Measurements from ENCODE around the gene RAB4A.

DNA sequence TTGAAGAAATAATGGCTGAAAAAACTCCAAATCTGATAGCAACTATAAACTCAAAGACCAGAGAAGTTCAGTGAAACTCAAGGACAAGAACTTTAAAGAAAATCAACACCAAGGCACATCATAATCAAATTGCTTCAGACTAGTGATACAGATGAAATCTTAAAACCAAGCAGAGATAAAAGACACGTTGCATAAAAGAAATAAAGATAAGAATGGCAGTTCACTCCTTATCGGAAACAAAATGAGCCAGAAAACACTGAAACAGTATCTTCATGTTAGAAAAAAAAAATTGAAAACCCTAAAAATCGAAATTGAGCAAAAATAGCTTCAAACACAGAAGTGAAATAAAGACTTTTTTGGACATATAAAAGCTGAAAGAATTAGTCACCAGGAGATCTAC is 4.6 kb upstream of the RAB4A start:
- TF ChIP-seq ZNF624 (tag by site-specific recombination; IDR thresholded peaks at IDR 0.05) (no peak), SP7 (tag by site-specific recombination; IDR thresholded peaks at IDR 0.05) (no peak), OVOL3 (tag by site-specific recombination; IDR thresholded peaks at IDR 0.05) (no peak), ZBTB17 (tag by site-specific recombination; IDR thresholded peaks at IDR 0.05) (no peak), ZNF114 (tag by site-specific recombination; IDR thresholded peaks at IDR 0.05) (no peak), ZSCAN30 (tag by site-specific recombination; IDR thresholded peaks at IDR 0.05) (no peak), ZBTB1 (tag by site-specific recombination; IDR thresholded peaks at IDR 0.05) (no peak), ZNF426 (tag by site-specific recombination; IDR thresholded peaks at IDR 0.05) (no peak)
- TF ChIP-seq, protein P1, sequence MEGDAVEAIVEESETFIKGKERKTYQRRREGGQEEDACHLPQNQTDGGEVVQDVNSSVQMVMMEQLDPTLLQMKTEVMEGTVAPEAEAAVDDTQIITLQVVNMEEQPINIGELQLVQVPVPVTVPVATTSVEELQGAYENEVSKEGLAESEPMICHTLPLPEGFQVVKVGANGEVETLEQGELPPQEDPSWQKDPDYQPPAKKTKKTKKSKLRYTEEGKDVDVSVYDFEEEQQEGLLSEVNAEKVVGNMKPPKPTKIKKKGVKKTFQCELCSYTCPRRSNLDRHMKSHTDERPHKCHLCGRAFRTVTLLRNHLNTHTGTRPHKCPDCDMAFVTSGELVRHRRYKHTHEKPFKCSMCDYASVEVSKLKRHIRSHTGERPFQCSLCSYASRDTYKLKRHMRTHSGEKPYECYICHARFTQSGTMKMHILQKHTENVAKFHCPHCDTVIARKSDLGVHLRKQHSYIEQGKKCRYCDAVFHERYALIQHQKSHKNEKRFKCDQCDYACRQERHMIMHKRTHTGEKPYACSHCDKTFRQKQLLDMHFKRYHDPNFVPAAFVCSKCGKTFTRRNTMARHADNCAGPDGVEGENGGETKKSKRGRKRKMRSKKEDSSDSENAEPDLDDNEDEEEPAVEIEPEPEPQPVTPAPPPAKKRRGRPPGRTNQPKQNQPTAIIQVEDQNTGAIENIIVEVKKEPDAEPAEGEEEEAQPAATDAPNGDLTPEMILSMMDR (tag by site-specific recombination; IDR thresholded peaks at IDR 0.05): no peak
- TF ChIP-seq, protein P2, sequence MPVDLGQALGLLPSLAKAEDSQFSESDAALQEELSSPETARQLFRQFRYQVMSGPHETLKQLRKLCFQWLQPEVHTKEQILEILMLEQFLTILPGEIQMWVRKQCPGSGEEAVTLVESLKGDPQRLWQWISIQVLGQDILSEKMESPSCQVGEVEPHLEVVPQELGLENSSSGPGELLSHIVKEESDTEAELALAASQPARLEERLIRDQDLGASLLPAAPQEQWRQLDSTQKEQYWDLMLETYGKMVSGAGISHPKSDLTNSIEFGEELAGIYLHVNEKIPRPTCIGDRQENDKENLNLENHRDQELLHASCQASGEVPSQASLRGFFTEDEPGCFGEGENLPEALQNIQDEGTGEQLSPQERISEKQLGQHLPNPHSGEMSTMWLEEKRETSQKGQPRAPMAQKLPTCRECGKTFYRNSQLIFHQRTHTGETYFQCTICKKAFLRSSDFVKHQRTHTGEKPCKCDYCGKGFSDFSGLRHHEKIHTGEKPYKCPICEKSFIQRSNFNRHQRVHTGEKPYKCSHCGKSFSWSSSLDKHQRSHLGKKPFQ (tag by site-specific recombination; IDR thresholded peaks at IDR 0.05): no peak
- TF ChIP-seq, protein P3, sequence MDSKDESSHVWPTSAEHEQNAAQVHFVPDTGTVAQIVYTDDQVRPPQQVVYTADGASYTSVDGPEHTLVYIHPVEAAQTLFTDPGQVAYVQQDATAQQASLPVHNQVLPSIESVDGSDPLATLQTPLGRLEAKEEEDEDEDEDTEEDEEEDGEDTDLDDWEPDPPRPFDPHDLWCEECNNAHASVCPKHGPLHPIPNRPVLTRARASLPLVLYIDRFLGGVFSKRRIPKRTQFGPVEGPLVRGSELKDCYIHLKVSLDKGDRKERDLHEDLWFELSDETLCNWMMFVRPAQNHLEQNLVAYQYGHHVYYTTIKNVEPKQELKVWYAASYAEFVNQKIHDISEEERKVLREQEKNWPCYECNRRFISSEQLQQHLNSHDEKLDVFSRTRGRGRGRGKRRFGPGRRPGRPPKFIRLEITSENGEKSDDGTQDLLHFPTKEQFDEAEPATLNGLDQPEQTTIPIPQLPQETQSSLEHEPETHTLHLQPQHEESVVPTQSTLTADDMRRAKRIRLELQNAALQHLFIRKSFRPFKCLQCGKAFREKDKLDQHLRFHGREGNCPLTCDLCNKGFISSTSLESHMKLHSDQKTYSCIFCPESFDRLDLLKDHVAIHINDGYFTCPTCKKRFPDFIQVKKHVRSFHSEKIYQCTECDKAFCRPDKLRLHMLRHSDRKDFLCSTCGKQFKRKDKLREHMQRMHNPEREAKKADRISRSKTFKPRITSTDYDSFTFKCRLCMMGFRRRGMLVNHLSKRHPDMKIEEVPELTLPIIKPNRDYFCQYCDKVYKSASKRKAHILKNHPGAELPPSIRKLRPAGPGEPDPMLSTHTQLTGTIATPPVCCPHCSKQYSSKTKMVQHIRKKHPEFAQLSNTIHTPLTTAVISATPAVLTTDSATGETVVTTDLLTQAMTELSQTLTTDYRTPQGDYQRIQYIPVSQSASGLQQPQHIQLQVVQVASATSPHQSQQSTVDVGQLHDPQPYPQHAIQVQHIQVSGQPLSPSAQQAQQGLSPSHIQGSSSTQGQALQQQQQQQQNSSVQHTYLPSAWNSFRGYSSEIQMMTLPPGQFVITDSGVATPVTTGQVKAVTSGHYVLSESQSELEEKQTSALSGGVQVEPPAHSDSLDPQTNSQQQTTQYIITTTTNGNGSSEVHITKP (tag by site-specific recombination; IDR thresholded peaks at IDR 0.05): no peak

All from HEK293 (cell line).